ENCODE measurements around the gene BID. TPM values are rescaled to one million over a fixed set of nuclear protein-coding genes. Genes with fewer than 3 reads are reported as not detected.

BID gene
- total RNA-seq, 4 donors from 2014 or later, result 5.1 to 23.7 (median 9.8) TPM

- Histone ChIP-seq H3K4me3 (no peak overlapping the region), H3K27ac (no peak overlapping the region), H3K36me3 (no peaks in the 10 kb centered on the region), H3K4me1 (no peaks in the 10 kb centered on the region), H3K9me3 (no peaks in the 10 kb centered on the region), H3K27me3 (no peaks in the 10 kb centered on the region)
- TF ChIP-seq CTCF (IDR thresholded peaks at IDR 0.05 in 4 of 5, conservative IDR thresholded peaks at IDR 0.05 in 1 of 5) (no peak), POLR2A (IDR thresholded peaks at IDR 0.05) (no peak)
- ATAC-seq, result no peak
- in situ Hi-C loops (cut with MboI; ENCODE audit: low sequenced_read_pairs in 4 of 4), result no loop called here
- intact Hi-C loops (cut with DNase I; ENCODE audit: low total_unique reads), result no loop called here
- no peak for DNase-seq
Measured at GRCh38 chr22:17749605-17750395, 24.5 kb downstream of the BID start.

GRCh38 chr22:17748555-17749353 lies 25.5 kb downstream of the BID start:
- Histone ChIP-seq H3K4me3 (no peak overlapping the region), H3K36me3 (no peaks in the 10 kb centered on the region), H3K27ac (no peak overlapping the region), H3K4me1 (peaks cover 0 to 5% of the 10 kb centered on the region in 2 donors), H3K9me3 (no peaks in the 10 kb centered on the region), H3K27me3 (no peaks in the 10 kb centered on the region)
- intact Hi-C loops (cut with DNase I; ENCODE audit: low total_unique reads) (no loop called here), in situ Hi-C loops (cut with MboI; ENCODE audit: low sequenced_read_pairs in 4 of 4) (no loop called here)
- ATAC-seq, result no peak
- no peak for TF ChIP-seq POLR2A (IDR thresholded peaks at IDR 0.05)
- DNase-seq, result no peak

- in situ Hi-C loops (cut with MboI; ENCODE audit: low sequenced_read_pairs in 4 of 4), result no loop called here
Measured at GRCh38 chr22:17746916-17747315, 27.4 kb downstream of the BID start.

GRCh38 chr22:17744430-17744829 lies 29.8 kb downstream of the BID start:
- TF ChIP-seq CTCF (IDR thresholded peaks at IDR 0.05 in 4 of 5, conservative IDR thresholded peaks at IDR 0.05 in 1 of 5) (no peak), POLR2A (IDR thresholded peaks at IDR 0.05) (no peak)
- intact Hi-C loops (cut with DNase I; ENCODE audit: low total_unique reads) (no loop called here), in situ Hi-C loops (cut with MboI; ENCODE audit: low sequenced_read_pairs in 4 of 4) (no loop called here)
- Histone ChIP-seq H3K27ac (no peak overlapping the region), H3K4me3 (no peak overlapping the region), H3K4me1 (peaks cover 5 to 6% of the 10 kb centered on the region in 2 donors), H3K27me3 (no peaks in the 10 kb centered on the region), H3K9me3 (no peaks in the 10 kb centered on the region), H3K36me3 (no peaks in the 10 kb centered on the region)
- no peak for ATAC-seq
- DNase-seq, result no peak

More at GRCh38 chr22:17746916-17747315, 27.4 kb downstream of the BID start:
- Histone ChIP-seq H3K4me1 (peaks cover 5 to 6% of the 10 kb centered on the region in 2 donors), H3K36me3 (no peaks in the 10 kb centered on the region), H3K4me3 (no peak overlapping the region), H3K9me3 (no peaks in the 10 kb centered on the region), H3K27ac (no peak overlapping the region), H3K27me3 (no peaks in the 10 kb centered on the region)
- ATAC-seq (no peak), DNase-seq (no peak)
- TF ChIP-seq POLR2A (IDR thresholded peaks at IDR 0.05), result no peak
- TF ChIP-seq CTCF (IDR thresholded peaks at IDR 0.05 in 4 of 5, conservative IDR thresholded peaks at IDR 0.05 in 1 of 5), result no peak
- intact Hi-C loops (cut with DNase I; ENCODE audit: low total_unique reads), result no loop called here

All from gastrocnemius medialis (tissue), 4 donors.